SH-SY5Y (cell line): ENCODE data around the gene CARD10.

Experiments
- GATA2 ChIP-seq: IDR thresholded peaks from 2 replicates; pipeline ENCODE4 v1.6.1; 2011; ENCODE audit warnings: mild to moderate bottlenecking, low read depth, low read length
- GATA3 ChIP-seq: IDR thresholded peaks from 2 replicates; pipeline ENCODE4 v1.6.1; 2011; ENCODE audit warnings: low read depth, mild to moderate bottlenecking, low read length, moderate library complexity

DNA sequence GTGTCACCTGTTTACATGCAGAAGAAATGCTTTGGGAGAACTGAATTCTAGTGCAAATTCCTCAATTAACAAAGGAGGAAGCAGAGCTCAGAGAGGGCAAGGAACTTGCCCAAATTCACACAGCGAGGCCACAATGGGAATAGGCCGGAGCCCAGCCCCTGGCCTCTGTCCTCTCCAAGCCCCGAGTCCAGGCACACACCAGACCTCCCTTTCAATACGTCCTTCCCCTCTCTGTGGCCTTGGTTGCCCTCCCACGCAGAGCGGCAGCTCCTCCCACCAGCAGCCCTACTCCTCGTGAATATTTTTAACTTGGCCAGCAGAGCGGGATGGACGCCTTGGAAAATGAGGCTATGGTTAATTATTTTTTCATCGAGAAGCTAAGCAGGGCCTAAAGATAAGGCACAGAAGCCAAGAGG is 1.6 kb upstream of the CARD10 start:
- no peak for TF ChIP-seq GATA2
- no peak for TF ChIP-seq GATA3
